Fibroblast of peridontal ligament (primary cell): ENCODE results near the gene AGAP1.

Experiments
- DNase-seq: peaks from one replicate; pipeline ENCODE4 v3.0.0-alpha.2; 2010; ENCODE audit errors: extremely low read depth

The AGAP1 gene

GRCh38 chr2:235709124-235709813 lies 215.4 kb downstream of the AGAP1 start:
- peak; percentile 20 for DNase-seq

- no peak for DNase-seq
These were observed 216.4 kb downstream of the AGAP1 start for GRCh38 chr2:235709969-235710879.

DNA sequence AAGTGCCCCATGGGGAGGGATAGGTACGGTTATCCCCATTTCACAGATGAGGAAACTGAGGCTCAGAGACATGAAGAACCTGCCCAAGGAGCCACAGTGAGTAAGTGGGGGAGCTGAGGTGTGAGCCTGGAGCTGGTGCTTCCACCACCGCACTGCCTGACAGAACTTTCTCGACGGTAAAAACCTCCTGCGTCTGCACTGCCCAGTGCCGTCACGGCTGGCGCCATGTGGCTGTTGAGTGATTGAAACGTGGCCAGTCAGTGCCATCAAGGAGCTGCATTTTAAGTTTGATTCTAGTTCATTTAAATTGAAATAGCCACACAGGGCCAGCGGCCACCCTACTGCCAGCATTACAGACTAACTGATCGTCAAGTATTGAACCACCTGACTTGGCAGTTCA lies 217.1 kb downstream of the AGAP1 start:
- DNase-seq, result no peak

DNA sequence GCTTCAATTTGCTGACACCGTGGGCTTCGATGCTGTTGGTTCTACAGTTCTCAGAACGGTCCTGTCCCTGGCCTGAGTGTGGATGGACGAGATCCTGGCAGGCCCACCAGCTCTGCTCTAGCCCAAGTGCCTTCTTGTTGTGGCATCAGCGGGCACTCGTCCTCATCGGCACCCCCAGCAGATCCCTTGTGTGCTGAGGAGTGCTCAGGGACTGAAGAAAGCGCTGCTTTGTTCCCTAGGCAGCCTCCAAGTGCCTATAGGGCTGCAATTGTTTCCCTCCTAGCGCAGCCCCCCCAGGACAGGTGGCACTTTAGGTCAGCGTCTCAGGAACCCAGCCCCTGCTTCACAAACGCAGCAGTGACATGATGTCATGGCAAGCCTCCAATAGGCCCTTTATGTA lies 217.7 kb downstream of the AGAP1 start:
- no peak for DNase-seq

DNA sequence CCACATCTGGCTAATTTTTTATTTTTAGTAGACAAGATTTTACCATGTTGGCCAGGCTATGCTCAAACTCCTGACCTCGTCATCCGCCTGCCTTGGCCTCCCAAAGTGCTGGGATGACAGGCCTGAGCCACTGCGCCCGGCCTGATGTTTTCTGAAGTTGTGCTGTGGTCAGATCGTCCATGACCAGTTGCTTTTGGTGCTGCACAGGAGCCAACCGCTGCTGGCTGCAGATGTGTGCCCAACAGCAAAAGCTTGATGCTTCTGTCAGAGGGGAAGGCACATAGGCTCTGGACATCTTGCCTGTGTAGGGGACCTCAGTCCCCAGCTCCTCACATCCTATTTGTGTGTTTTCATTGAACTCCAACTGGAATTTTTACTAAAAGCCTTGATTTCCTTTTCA lies 218.3 kb downstream of the AGAP1 start:
- no peak for DNase-seq

DNA sequence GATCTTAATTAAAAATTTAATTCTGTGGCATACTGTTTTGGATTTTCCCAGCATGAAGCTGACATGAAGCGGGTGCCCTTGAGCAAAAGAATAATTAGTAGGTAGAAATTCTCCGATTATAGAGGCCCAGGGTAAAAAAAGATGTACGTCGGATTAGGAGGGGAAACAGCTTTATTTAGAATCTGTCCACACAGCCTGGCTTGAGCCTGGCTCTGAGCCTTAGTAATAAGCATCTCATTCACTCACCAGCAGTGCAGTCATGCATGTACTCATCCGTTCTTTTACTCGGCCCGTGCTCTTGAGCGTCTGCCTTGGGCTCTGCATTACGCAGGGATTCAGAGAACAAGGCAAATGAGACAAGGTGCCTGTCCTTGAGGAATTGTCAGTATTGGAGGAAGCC lies 219.3 kb downstream of the AGAP1 start:
- DNase-seq, result no peak

DNA sequence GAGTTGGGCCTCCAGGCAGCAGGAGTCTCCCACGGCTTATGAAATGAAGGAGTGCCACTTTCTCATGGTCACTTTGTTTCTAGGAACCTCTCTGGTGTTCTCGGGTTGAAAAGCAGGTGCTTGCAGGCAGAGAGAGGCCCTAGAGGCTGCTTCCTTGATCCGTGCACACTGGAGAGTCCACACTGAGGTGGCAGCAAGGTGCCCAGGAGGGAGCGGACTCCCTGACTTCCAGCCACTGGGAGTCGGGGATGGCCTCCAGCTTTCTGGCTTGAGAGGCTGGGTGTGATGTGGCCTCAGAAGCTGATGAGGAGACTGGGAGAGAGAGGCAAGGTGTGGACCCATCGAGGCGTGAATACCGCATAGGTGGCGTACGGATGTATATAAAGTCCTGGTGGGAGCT lies 221.8 kb downstream of the AGAP1 start:
- no peak for DNase-seq

GRCh38 chr2:235716875-235717496 lies 223.1 kb downstream of the AGAP1 start:
- peak; percentile 19 for DNase-seq

DNA sequence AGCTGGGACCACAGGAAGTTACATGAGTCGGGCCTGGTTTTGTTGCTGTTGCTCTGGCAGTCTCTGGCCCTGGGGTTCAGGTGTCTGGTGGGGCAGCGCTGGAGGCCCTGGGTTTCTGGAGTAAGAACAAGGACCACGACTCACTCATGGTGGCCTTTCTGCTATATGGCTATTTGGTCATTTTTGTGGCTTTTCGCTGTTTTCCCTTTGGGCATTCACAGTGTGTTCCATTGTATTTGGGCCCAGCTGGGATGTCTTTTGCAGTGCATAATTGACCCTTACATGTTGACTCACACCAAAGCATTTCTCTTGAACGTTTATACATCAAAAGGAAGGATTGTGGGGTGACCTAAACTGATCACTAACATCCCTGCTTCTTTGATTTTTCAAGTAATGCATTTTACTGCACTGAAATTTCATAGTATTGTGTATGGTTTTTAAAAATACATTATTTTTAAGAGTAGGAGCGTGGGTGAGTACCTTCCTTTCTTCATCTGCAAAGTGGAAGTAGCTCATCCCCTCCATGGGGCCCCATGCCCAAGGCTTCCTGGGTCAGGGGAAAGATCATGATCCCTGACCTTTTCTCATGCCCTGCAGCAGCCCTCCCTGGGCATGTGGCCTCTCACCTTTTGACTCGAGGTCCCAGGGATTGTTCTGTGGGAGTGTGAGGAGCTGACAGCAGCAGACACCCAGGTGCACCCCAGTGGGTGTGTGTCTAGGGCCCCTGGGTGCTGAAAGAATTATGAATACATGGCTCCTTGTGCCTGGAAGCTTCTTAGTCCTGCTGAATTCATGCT lies 225.5 kb downstream of the AGAP1 start:
- DNase-seq, result peak; percentile 8

DNA sequence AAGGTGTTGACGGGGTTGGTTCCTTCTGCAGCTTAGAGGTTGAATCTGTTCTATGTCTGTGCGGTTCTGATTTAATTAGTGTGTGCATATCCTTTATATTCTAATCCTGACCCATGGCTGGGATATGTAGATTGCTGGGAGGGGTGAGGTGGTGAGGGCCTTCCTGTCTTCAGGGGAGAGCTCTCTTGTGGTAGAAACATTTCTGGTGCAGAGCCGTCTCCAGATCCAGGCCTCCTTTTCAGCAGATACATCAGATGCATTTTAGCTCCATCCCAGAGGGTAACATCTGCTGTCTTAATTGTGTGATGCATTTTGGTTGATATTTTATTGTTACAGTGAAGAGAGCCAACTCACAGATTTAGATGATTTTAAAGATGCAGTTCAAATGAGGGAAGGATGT lies 227.8 kb downstream of the AGAP1 start:
- no peak for DNase-seq

DNA sequence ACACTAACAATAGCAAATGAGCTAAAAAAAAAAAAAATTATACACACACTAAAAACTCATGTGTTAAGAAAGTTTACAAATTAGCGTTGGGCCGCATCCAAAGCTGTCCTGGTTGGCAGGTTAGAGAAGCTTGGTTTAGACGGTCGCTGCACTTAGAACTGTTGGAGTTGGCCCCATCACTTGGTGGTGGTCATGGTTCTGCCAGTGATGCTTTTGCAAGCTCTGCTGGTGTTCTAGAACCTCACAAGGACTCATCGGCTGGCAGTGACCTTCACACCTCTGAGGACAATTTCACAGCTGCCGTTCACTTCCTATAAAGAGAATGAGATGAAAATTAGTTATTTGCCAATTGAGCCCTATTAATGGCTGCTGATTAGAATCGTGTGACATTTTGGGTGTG lies 229.0 kb downstream of the AGAP1 start:
- no peak for DNase-seq

GRCh38 chr2:235723371-235723770 lies 229.5 kb downstream of the AGAP1 start:
- DNase-seq, result no peak

DNA sequence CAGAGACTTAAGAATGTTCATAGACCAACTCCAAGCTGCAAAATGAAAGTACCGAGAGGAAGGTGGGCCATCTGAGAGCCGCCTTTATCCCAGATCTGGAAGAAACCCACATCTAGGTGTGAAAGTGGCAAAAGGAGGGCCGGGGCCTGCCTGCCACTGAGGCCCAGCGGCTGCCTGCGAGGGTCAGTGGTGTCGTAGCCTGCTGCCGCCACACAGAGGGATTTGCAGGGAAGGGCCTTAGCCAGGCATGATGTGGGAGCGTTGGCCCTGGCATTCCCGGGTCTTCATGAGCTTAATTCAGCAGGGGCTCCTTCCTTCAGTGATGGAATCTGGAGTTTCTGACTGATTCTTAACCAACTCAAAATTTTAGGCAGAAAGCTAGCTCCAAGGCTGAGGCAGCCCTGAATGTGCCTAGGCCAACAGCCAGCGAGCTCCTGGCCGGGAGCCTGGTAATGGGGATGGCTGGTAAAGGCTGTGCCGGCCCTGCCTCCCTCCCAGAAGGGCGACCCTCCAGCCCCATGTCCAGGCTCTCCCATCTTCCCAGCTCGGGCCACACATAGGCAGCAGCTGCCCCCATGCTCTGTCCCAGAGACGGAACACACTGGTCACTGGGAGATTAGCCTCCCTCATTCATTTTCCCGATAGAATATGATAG lies 230.1 kb downstream of the AGAP1 start:
- DNase-seq, result no peak

GRCh38 chr2:235725016-235725489 lies 231.2 kb downstream of the AGAP1 start:
- no peak for DNase-seq

- DNase-seq, result no peak
These were observed 232.0 kb downstream of the AGAP1 start for GRCh38 chr2:235725841-235726240.

GRCh38 chr2:235726554-235726953 lies 232.7 kb downstream of the AGAP1 start:
- no peak for DNase-seq

DNA sequence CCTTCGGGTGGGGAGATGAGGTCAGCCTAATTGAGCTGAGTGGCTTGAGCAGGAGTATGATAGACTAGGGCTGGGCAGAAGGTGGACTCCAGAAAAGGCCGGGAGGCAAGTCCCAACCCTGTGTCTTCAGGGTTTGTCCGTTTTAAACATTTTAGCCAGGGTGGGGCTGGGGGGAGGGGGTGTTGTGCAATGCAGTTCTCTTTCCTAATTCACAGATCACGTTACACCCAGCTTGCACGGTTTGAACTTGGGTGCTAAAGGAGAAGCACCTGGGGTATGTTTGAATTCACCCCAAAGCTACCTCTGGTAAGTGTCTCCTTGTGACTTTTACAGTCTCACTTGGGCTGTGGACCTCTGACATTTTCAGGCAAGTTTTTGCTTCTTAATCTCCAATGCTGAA lies 233.3 kb downstream of the AGAP1 start:
- no peak for DNase-seq

GRCh38 chr2:235727891-235728799 lies 234.3 kb downstream of the AGAP1 start:
- no peak for DNase-seq

DNA sequence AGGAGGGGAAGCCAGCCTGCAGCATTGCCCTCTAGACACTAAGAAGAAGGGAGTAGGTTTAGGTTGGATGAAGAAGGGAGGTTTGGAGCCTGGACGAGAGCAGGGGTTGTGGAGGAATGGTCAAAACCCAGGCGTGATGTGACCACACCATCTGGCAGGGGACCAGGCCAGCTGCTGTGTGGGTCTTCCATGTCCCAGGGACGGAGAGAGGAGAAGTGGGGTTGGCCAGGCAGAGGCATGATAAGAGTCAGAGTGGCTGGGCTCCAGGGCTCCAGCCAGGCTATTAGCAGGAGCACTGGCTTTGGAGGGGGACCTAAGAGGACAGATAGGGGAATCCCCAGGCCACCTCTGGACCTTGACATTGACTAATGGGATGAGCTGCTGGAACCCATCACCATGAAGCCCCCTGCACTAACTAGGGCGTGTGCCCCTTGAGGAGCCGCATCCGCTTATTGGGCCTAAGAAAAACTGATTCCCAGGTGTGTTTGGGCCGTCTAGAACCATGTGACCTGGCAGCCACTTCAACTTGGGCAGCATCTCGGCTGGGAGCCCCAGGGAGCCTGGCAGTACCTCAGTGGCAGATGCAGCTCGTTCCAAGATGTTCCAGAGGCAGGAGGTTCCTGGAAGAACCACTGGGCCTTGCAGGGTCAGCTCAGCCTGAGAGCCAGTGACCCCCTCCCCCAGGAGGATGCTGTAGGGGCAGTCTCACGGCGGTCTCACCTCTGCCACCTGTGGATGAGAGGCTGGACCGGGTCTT lies 235.1 kb downstream of the AGAP1 start:
- DNase-seq, result no peak
